Liver (tissue), 3 donors: ENCODE data around the gene DHRSX.
"Not testable (repeated sequence)": the region's sequence is repeated elsewhere in the genome, so short reads cannot be mapped to it uniquely, and the experiment has no call there.

Source experiments
- JUND ChIP-seq, 2 donors: IDR thresholded peaks; 2 replicates each; pipeline ENCODE4 v1.6.1; 2016; ENCODE audit warnings: antibody characterized with exemption in 2 of 2
- YY1 ChIP-seq: IDR thresholded peaks from 2 replicates; pipeline ENCODE4 v1.6.1; 2016; ENCODE audit warnings: antibody characterized with exemption, mild to moderate bottlenecking
- TF ChIP-seq, protein P1 (sequence below): fragments of 150-350 bp; IDR thresholded peaks from 2 replicates; pipeline ENCODE4 v1.5.1; 2017; ENCODE audit warnings: improper control_type of control experiment, low read depth, low read length; ENCODE audit not compliant: missing input control
- donor health status: healthy.
- donor health status: healthy.

DNA sequence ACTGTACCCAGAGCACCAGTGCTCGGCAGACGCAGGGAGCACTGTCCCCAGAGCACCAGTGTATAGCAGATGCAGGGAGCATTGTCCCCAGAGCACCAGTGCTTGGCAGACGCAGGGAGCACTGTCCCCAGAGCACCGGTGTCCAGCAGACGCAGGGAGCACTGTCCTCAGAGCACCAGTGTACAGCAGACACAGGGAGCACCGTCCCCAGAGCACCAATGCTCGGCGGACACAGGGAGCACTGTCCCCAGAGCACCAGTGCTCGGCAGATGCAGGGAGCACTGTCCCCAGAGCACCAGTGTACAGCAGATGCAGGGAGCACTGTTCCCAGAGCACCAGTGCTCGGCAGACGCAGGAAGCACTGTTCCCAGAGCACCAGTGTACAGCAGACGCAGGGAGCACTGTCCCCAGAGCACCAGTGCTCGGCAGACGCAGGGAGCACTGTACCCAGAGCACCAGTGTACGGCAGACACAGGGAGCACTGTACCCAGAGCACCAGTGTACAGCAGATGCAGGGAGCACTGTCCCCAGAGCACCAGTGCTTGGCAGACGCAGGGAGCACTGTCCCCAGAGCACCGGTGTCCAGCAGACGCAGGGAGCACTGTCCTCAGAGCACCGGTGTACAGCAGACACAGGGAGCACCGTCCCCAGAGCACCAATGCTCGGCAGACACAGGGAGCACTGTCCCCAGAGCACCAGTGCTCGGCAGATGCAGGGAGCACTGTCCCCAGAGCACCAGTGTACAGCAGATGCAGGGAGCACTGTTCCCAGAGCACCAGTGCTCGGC lies 234.9 kb downstream of the DHRSX start:
- not testable (repeated sequence) for TF ChIP-seq JUND (IDR thresholded peaks at IDR 0.05); YY1
- TF ChIP-seq, protein P1, sequence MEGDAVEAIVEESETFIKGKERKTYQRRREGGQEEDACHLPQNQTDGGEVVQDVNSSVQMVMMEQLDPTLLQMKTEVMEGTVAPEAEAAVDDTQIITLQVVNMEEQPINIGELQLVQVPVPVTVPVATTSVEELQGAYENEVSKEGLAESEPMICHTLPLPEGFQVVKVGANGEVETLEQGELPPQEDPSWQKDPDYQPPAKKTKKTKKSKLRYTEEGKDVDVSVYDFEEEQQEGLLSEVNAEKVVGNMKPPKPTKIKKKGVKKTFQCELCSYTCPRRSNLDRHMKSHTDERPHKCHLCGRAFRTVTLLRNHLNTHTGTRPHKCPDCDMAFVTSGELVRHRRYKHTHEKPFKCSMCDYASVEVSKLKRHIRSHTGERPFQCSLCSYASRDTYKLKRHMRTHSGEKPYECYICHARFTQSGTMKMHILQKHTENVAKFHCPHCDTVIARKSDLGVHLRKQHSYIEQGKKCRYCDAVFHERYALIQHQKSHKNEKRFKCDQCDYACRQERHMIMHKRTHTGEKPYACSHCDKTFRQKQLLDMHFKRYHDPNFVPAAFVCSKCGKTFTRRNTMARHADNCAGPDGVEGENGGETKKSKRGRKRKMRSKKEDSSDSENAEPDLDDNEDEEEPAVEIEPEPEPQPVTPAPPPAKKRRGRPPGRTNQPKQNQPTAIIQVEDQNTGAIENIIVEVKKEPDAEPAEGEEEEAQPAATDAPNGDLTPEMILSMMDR: not testable (repeated sequence)
